Peyer's patch (tissue), 4 donors: ENCODE results near the gene CKAP2L.

ENCODE experiments used
- POLR2A ChIP-seq, 2 donors: fragments of 450-650 bp; IDR thresholded peaks; one replicate each; pipeline ENCODE4 v1.5.1; 2017; ENCODE audit warnings: antibody characterized with exemption in 2 of 2, mild to moderate bottlenecking in 2 of 2, moderate library complexity in 2 of 2
- TF ChIP-seq, protein P1 (sequence below), 6 experiments: fragments of 450-650 bp in 4 of 6; fragments of 200-600 bp in 2 of 6; sonication (generic) in 1 of 6; IDR thresholded peaks; one replicate each; pipeline ENCODE4 v1.5.1; 2017 to 2019; ENCODE audit warnings: antibody characterized with exemption in 6 of 6, mild to moderate bottlenecking in 3 of 6, moderate library complexity in 1 of 6

- TF ChIP-seq, protein P1, sequence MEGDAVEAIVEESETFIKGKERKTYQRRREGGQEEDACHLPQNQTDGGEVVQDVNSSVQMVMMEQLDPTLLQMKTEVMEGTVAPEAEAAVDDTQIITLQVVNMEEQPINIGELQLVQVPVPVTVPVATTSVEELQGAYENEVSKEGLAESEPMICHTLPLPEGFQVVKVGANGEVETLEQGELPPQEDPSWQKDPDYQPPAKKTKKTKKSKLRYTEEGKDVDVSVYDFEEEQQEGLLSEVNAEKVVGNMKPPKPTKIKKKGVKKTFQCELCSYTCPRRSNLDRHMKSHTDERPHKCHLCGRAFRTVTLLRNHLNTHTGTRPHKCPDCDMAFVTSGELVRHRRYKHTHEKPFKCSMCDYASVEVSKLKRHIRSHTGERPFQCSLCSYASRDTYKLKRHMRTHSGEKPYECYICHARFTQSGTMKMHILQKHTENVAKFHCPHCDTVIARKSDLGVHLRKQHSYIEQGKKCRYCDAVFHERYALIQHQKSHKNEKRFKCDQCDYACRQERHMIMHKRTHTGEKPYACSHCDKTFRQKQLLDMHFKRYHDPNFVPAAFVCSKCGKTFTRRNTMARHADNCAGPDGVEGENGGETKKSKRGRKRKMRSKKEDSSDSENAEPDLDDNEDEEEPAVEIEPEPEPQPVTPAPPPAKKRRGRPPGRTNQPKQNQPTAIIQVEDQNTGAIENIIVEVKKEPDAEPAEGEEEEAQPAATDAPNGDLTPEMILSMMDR (IDR thresholded peaks at IDR 0.05) = no peak
- TF ChIP-seq POLR2A (IDR thresholded peaks at IDR 0.05) = no peak
Measured at GRCh38 chr2:112755444-112755843, 9.0 kb downstream of the CKAP2L start.
